ENCODE measurements around the gene NOC2L.

GRCh38 chr1:945688-946556 is 13.1 kb downstream of the NOC2L start:
- TF ChIP-seq CTCF (IDR thresholded peaks at IDR 0.05) (no peak), EZH2phosphoT487 (IDR thresholded peaks at IDR 0.05) (no peak)

Measured in neural progenitor cell (in vitro differentiated cells).